Natural killer cell (primary cell): ENCODE measurements around the gene OR51F2. TPM values are rescaled to one million over a fixed set of nuclear protein-coding genes. Genes with fewer than 3 reads are reported as not detected.
"Not testable (repeated sequence)": the region's sequence is repeated elsewhere in the genome, so short reads cannot be mapped to it uniquely, and the experiment has no call there.

ENCODE experiments used
- ATAC-seq, 3 donors: fragments of 150-1000 bp in 2 of 3; fragments of 200-7000 bp in 1 of 3; cut with Tn5 transposase; 1 replicate in 1 of 3; 2 replicates in 2 of 3; pipeline ENCODE4 v1.10.0; 2021; ENCODE audit warnings: mild to moderate bottlenecking in 2 of 3, moderate library complexity in 2 of 3
- DNase-seq, 2 donors: peaks; one replicate each; pipeline versions ENCODE4 v3.0.0 to v3.0.0-alpha.2; 2013 to 2021; ENCODE audit warnings: mixed read lengths in 1 of 2
- H3K27ac ChIP-seq: one replicate; pipeline ENCODE4 v1.5.1; 2013; ENCODE audit warnings: mild to moderate bottlenecking, low read length
- H3K27me3 ChIP-seq: one replicate; pipeline ENCODE4 v1.6.1; 2013; ENCODE audit warnings: low read length; ENCODE audit not compliant: control insufficient read depth, insufficient read depth
- H3K36me3 ChIP-seq: one replicate; pipeline ENCODE4 v1.6.1; 2013; ENCODE audit warnings: low read length; ENCODE audit not compliant: control insufficient read depth, insufficient read depth
- H3K4me1 ChIP-seq: one replicate; pipeline ENCODE4 v1.6.1; 2013; ENCODE audit warnings: low read length; ENCODE audit not compliant: control insufficient read depth, insufficient read depth
- H3K4me3 ChIP-seq: one replicate; pipeline ENCODE4 v1.5.1; 2013; ENCODE audit warnings: low read length
- H3K9me3 ChIP-seq: one replicate; pipeline ENCODE4 v1.6.1; 2013; ENCODE audit warnings: low read length; ENCODE audit not compliant: control insufficient read depth, insufficient read depth
- H3K27ac Mint-ChIP-seq, 2 donors: one replicate each; pipeline ENCODE4 v1.8.0; 2022; ENCODE audit warnings: mild to moderate bottlenecking in 2 of 2, mixed read lengths in 2 of 2, moderate library complexity in 1 of 2
- H3K27me3 Mint-ChIP-seq, 2 donors: one replicate each; pipeline ENCODE4 v1.8.0; 2022; ENCODE audit warnings: low read depth in 2 of 2, mixed read lengths in 2 of 2
- H3K36me3 Mint-ChIP-seq: one replicate; pipeline ENCODE4 v1.8.0; 2022; ENCODE audit warnings: mixed read lengths
- H3K4me1 Mint-ChIP-seq, 2 donors: one replicate each; pipeline ENCODE4 v1.8.0; 2022; ENCODE audit warnings: mixed read lengths in 2 of 2
- H3K4me3 Mint-ChIP-seq: one replicate; pipeline ENCODE4 v1.8.0; 2022; ENCODE audit warnings: mild to moderate bottlenecking, moderate library complexity, mixed read lengths
- H3K9me3 Mint-ChIP-seq, 2 donors: one replicate each; pipeline ENCODE4 v1.8.0; 2022; ENCODE audit warnings: mixed read lengths in 2 of 2
- WGBS: methylation state at CpG from one replicate; pipeline ENCODE4 v1.1.7; 2013; ENCODE audit warnings: missing lambda C conversion rate; ENCODE audit not compliant: insufficient coverage; 5-methylcytosine and 5-hydroxymethylcytosine counted together
- intact Hi-C: fragments of 100-400 bp; cut with micrococcal nuclease; formaldehyde crosslinking; loops from one replicate; pipeline ENCODE4 v1.14.2; 2022
- total RNA-seq, 4 donors: library from RNA; stranded (reverse); fragments of 120-200 nt in 1 of 4; gene quantifications; one replicate each; pipeline versions ENCODE4 v1.2.3 to v1.2.4, GENCODE V29; 2013 to 2022
- TF ChIP-seq, protein P1 (sequence below): fragments of 200-600 bp; IDR thresholded peaks from one replicate; pipeline ENCODE4 v1.8.0; 2022; ENCODE audit warnings: antibody characterized with exemption

Gene OR51F2
- total RNA-seq, 3 donors from 2014 or later (not counting 1 experiment from before 2014, with no cell fraction given) = not detected

DNA sequence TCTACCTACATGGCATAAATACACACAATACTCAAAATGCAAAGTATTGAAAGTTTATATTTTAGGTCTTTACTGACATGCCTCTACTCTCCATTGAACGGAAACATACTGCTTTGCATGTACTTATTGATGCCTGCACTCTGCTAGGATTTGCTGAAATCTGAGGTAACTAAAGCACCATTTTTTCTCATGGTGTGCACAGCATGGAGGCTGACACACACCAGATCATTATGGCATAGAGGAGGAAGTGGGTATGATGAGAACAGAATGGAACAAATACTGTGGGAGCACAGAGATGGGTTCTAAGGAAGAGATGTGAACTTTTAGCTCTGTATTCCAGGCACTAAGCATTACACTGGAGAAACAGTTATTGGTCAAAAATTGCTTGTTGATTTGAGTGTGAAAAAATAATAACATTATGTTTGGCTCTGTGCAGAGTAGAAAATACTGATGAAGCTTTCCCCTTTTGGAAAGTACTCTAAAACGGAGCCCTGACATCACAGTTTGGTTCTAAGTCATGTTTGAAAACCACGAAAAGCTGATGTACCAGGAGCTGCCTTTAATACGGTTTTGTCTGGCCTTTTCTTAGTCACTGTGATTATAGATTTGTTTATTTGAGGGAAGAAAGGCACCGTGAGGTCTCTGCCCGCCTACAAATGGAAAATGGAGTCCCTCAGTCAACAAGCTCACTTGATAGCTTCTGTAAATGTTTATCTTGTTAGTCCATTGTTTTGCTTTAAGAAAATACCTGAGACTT is 22.5 kb upstream of the OR51F2 start:
- TF ChIP-seq, protein P1, sequence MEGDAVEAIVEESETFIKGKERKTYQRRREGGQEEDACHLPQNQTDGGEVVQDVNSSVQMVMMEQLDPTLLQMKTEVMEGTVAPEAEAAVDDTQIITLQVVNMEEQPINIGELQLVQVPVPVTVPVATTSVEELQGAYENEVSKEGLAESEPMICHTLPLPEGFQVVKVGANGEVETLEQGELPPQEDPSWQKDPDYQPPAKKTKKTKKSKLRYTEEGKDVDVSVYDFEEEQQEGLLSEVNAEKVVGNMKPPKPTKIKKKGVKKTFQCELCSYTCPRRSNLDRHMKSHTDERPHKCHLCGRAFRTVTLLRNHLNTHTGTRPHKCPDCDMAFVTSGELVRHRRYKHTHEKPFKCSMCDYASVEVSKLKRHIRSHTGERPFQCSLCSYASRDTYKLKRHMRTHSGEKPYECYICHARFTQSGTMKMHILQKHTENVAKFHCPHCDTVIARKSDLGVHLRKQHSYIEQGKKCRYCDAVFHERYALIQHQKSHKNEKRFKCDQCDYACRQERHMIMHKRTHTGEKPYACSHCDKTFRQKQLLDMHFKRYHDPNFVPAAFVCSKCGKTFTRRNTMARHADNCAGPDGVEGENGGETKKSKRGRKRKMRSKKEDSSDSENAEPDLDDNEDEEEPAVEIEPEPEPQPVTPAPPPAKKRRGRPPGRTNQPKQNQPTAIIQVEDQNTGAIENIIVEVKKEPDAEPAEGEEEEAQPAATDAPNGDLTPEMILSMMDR = no peak
- 80% methylated on average over 6 of the region's 6 CpGs for WGBS
- ATAC-seq = no peak
- no peaks in the 10 kb centered on the region for H3K4me1 Mint-ChIP-seq
- Histone ChIP-seq H3K27me3 (no peaks in the 10 kb centered on the region), H3K27ac (no peak overlapping the region), H3K9me3 (no peaks in the 10 kb centered on the region), H3K36me3 (no peaks in the 10 kb centered on the region), H3K4me3 (no peak overlapping the region), H3K4me1 (no peaks in the 10 kb centered on the region)
- no peak overlapping the region for H3K27ac Mint-ChIP-seq
- no peaks in the 10 kb centered on the region for H3K36me3 Mint-ChIP-seq
- no peak for DNase-seq
- H3K9me3 Mint-ChIP-seq = peaks cover 0 to 5% of the 10 kb centered on the region in 2 donors
- no peak overlapping the region for H3K4me3 Mint-ChIP-seq
- intact Hi-C loops = no loop called here
- H3K27me3 Mint-ChIP-seq = peaks cover 0 to 5% of the 10 kb centered on the region in 2 donors

DNA sequence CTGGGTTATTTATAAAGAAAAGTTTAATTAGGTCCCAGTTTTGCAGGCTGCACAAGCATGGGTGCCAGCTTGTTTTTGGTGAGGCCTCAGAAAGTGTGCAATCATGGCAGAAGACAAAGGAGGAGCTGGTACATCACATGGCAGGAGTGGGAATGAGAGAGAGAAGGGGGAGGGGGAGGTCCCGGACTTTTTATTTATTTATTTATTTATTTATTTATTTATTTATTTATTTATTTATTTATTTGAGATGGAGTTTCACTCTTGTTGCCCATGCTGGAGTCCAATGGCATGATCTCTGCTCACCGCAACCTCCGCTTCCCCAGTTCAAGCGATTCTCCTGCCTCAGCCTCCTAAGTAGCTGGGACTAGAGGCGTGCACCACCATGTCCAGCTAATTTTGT is 19.8 kb upstream of the OR51F2 start:
- H3K36me3 Mint-ChIP-seq, H3K4me1 Mint-ChIP-seq, H3K4me3 ChIP-seq, H3K4me1 ChIP-seq, H3K36me3 ChIP-seq, H3K27me3 Mint-ChIP-seq, H3K27me3 ChIP-seq, H3K27ac Mint-ChIP-seq, H3K27ac ChIP-seq, H3K9me3 Mint-ChIP-seq, DNase-seq, H3K4me3 Mint-ChIP-seq, ATAC-seq, H3K9me3 ChIP-seq, intact Hi-C loops: not testable (repeated sequence)
- 96% methylated on average over 4 of the region's 5 CpGs for WGBS

DNA sequence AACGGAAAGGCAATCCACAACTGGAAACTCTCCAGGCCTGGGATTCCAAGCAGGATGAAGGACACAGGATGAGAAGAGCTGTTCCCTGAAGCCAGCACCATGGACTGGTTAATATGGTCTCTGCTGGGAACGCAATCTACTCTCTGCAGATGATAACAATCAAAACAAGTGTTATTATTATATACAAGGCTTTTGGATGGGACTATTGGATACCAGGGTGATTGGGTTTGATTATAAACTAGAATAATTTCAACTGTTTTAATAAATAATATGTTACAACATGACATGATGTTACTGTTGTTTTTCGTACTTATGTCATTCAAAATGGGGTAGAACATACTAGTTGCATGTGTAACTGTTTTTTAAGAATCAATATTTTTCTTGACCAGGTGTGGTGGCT is 16.8 kb upstream of the OR51F2 start, which contains the start of gene OR52R1:
OR52R1 (minus strand) TSS at position 101 of the 400 bp plus-strand sequence; CDS start at position 101, 0 bp downstream.
- Mint-ChIP-seq H3K27ac (no peak within 1 kb of the TSS), H3K4me3 (no peak within 1 kb of the TSS), H3K4me1 (no peaks in the 10 kb centered on the region), H3K9me3 (peaks cover 0 to 2% of the 10 kb centered on the region in 2 donors), H3K27me3 (peaks cover 0 to 10% of the 10 kb centered on the region in 2 donors), H3K36me3 (no peaks in the 10 kb centered on the region)
- DNase-seq (no peak), ATAC-seq (no peak)
- no peaks in the 10 kb centered on the region for H3K4me1 ChIP-seq
- no peaks in the 10 kb centered on the region for H3K27me3 ChIP-seq
- H3K36me3 ChIP-seq = no peaks in the 10 kb centered on the region
- H3K4me3 ChIP-seq = no peak within 1 kb of the TSS
- intact Hi-C loops = no loop called here
- no peak within 1 kb of the TSS for H3K27ac ChIP-seq
- H3K9me3 ChIP-seq = no peaks in the 10 kb centered on the region
- WGBS = 100% methylated on average over 2 of the region's 3 CpGs
- TF ChIP-seq, protein P1 = no peak

DNA sequence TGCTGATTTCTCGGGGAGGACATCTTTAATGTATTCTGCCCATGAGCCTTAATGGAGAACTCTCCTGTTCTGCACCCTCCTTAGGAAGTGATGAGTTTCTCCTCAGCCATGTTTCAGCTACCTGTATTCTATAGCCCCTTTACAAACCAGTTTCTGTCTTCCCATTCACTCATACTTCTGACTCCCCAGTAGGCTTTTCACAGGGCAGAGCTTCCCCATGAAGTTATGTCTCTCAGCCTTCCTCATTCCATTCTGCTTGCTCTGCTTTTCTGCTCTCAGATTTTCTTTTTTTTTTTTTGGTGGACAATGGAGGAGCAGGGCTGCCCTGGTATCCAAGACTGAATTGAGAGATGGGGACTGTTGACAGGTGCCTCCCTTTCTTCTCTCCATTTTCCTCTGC is 12.6 kb upstream of the OR51F2 start:
- TF ChIP-seq, protein P1 = no peak
- Mint-ChIP-seq H3K27ac (no peak overlapping the region), H3K27me3 (peaks cover 3 to 7% of the 10 kb centered on the region in 2 donors), H3K9me3 (peaks cover 0 to under 1% of the 10 kb centered on the region in 2 donors), H3K4me3 (no peak overlapping the region), H3K36me3 (no peaks in the 10 kb centered on the region), H3K4me1 (no peaks in the 10 kb centered on the region)
- Histone ChIP-seq H3K9me3 (no peaks in the 10 kb centered on the region), H3K27ac (no peak overlapping the region), H3K36me3 (no peaks in the 10 kb centered on the region), H3K4me1 (no peaks in the 10 kb centered on the region), H3K4me3 (no peak overlapping the region), H3K27me3 (no peaks in the 10 kb centered on the region)
- 91% methylated on average over 1 of the region's 1 CpG for WGBS
- ATAC-seq (no peak), DNase-seq (no peak)
- intact Hi-C loops = no loop called here
